ENCODE data around the gene DNAJC13.
"Not testable (repeated sequence)": the region's sequence is repeated elsewhere in the genome, so short reads cannot be mapped to it uniquely, and the experiment has no call there.

Gene DNAJC13

DNA sequence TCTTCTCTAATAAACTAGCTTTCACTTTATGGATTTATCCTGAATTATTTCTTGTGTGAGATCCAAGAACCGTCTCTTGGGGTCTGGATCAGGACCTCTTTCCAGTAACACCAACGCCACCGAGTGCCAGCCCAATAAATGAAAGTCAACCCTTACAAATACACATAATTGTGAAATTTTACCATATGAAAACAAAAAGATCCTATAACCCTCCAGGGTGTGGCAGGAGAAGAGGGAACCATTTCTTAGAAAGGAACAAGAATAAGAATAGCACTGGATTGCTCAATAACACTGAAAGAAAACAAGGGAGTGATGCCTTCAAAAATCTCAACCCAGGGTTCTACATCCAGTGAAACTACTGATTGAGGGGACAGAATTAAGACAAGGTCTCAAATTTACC, 128.2 kb downstream of the DNAJC13 start:
- DNase-seq = no peak

- DNase-seq = no peak
These were observed 131.9 kb downstream of the DNAJC13 start for GRCh38 chr3:132549169-132549568.

- DNase-seq = no peak
These were observed 132.7 kb downstream of the DNAJC13 start for GRCh38 chr3:132549890-132550578.

DNA sequence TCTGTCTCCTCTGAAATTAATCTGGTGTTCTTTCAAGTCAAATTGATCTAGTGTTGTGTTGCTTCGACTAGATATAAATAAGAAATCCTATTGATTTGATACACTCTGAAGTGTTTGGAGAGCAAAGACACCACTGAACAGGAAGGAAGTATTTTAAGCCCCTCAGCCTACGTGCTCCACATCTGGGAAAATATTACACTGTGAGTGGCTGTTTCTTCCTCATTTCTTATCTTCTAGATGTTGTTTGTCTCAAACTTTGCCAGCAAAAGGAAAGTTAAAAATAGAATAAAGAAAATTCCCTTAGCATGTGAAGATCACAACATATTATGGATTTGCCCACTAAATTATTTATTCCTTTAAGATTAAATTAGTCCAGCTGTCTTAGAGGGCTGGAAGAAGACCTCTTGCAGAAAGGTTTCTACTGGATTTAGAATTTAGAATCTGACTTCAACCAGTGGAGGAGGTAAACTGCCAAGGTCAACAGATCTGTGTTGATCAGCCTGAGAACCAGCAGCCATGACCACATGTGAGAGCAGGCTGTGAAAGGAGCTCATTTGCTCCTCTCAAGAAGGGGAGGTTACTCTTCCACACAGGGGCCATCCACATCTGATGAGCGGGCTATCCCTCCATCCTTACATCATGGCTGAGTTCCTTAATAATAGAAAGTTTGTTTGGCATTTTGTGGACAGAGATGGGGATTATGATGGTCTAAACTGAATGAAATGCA, 133.4 kb downstream of the DNAJC13 start:
- no peak for DNase-seq

GRCh38 chr3:132553826-132554225, 136.5 kb downstream of the DNAJC13 start:
- DNase-seq = no peak

DNA sequence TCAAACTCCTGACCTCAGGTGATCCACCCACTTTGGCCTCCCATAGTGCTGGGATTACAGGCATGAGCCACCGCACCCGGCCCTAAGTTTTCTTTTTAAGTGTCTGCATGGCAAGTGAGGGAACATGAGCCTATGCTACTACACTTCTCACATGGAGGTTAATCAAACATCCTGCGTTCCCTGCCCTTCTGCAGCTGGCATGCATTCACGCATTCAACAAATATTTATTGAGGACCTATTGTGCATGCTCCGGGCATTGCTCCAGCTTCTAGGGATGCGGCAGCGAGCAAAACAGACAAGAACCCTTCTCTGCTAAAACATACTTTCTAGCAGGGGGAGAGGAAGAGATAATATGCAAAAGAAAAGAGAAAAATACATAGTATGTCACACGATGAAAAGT, 137.1 kb downstream of the DNAJC13 start:
- no peak for DNase-seq

- DNase-seq = no peak
These were observed 138.2 kb downstream of the DNAJC13 start for GRCh38 chr3:132555306-132556035.

DNA sequence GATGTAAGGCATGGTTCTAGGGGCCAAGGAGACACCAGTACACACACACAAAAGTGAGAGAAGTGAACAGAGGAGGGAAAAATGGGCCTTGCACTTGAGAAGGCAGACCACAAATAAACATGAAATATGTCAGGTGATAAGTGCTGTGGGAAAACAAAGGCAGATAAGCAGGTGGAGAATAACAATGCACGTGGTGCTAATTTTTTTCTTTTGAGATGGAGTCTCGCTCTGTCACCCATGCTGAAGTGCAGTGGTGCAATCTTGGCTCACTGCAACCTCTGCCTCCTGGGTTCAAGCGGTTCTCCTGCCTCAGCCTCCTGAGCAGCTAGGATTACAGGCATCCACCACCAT, 138.7 kb downstream of the DNAJC13 start:
- not testable (repeated sequence) for DNase-seq

GRCh38 chr3:132556508-132557159, 139.3 kb downstream of the DNAJC13 start:
- DNase-seq = no peak

DNA sequence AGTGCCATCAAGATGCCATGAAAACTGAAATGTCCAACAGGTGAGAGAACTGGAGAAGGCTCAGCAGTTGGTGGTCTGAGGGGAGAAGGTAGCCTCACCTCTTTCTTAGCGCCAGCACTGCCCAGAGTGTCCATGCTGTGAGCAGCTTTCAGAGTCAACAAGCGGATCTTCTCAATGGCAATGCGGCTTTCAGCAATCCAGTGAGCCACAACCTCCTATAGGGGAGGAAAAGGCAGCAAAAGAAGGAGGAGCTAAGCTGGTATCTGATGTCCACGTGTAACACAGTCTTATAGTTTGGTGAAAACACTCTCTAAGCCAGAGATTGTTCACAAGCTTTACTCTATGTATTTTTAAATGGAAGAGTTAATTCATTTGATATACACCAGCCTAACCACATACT, 143.7 kb downstream of the DNAJC13 start:
- no peak for DNase-seq

- DNase-seq = no peak
These were observed 146.2 kb downstream of the DNAJC13 start for GRCh38 chr3:132563420-132564069.

DNA sequence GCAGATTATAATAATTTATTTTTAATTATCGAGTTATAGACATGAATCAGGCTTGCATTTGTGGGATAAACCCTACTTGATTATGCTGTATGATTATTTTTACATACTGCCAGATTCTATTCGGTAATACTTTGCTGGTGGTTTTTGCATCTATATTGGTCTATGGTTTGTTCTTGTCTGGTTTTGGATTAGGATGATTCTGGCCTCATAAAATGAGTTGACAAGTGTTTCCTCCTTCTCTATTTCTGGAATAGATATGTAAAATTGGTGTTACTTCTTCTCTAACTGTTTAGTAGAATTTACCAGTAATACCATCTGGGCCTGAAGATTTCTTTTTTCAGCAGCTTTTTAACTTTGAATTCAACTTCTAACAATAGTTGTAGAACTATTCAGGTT, 146.8 kb downstream of the DNAJC13 start:
- DNase-seq = no peak

DNA sequence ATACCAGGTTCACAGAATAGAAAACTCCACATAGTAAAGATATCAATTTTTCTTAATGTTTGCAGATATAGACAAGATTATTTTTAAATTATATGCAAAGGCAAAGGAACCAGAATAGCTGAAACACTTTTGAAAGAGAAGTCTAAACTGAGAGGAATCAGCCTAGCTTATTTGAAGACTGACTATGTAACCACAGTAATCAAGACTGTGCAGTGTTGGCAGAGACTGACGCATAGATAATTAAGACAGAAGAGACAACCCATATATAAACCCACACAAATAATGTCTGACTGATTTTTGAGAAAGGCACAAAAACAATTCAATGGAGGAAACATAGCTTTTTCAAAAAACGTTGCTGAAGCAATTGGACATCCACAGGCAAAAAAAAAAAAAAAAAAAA, 151.1 kb downstream of the DNAJC13 start:
- DNase-seq = no peak

GRCh38 chr3:132569153-132569552, 151.9 kb downstream of the DNAJC13 start:
- no peak for DNase-seq

DNA sequence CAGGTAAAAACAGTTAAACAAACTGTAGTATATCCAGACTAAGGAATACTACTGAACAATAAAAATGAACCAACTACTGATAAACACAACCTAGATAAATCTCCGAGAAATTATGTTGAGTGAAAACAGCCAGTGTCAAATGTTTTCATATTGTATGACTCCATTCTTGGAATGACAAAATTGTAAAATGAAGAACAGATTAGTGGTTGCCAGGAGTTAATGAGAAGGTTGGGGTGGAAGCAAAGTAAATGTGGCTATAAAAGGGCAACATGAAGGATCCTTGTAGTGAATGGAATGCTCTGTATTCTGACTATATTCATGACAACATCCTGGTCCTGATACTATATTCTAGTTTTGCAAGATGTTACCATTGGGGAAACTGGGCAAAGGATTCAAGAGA, 152.3 kb downstream of the DNAJC13 start:
- DNase-seq = no peak

GRCh38 chr3:132570016-132570415, 152.7 kb downstream of the DNAJC13 start:
- DNase-seq = no peak

DNA sequence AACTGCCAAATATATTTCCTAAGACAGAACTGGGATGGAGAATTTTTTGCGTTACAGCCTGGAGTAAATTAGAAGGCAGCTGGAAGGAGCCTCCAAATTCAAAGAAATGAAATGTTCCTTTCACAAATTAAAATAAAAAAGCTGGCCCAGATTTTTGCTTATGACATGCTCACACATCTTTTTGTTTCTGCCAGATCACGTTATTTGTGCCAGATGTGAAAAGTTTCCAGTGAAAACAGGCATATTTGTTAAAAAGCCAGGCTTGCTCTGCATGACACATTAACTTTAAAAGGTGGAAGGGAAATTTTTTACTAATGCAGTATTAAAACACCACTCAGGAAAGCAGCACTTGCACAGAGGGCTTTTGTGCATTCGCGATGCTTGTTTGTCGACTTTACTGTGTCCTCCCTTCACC, 156.5 kb downstream of the DNAJC13 start:
- no peak for DNase-seq

DNA sequence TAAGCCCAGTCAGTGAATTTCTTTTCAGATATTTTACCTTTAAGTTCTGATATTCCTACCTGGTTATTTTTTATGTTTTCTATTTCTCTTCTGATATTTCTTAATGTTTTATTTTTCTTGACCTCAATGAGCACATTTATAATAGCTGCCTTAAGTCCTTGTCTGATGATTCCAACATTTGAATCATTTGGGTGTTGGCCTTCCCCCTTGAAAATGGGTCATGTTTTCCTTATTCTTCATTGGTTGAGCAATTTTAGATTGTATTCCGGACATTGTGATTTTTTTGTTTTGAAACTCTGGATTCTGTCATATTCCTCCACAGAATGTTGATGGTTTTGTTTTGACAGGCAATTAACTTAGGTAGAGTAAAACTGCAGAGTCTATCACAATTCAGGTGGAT, 170.1 kb downstream of the DNAJC13 start:
- no peak for DNase-seq
